ENCODE results near the gene DYRK1B.

GRCh38 chr19:39833464-39834286 lies at the start of gene DYRK1B:
- no peak for TF ChIP-seq CTCF (IDR thresholded peaks at IDR 0.05)
- TF ChIP-seq POLR2A (IDR thresholded peaks at IDR 0.05): peak in 1 of 2 donors; percentile 70

All from thyroid gland (tissue), 4 donors.